CD14-positive monocyte (primary cell): ENCODE measurements around the gene IL1B. TPM values are rescaled to one million over a fixed set of nuclear protein-coding genes. Genes with fewer than 3 reads are reported as not detected.
A peak's percentile ranks its signal among the peaks of the same experiment; 100 is the strongest.

Experiments used
- DNase-seq, 3 donors: peaks; one replicate each; pipeline ENCODE4 v3.0.0-alpha.2; 2011 to 2022
- H2AFZ ChIP-seq: 2 replicates; pipeline ENCODE4 v1.6.0; 2012; ENCODE audit warnings: mild to moderate bottlenecking, low read depth, low read length, inconsistent platforms; ENCODE audit not compliant: insufficient read depth, poor library complexity, severe bottlenecking
- H3K27ac ChIP-seq, 2 donors: 1 replicate in 1 of 2; 2 replicates in 1 of 2; pipeline ENCODE4 v1.5.1; 2012 to 2013; ENCODE audit warnings: low read length in 2 of 2, control low read depth in 1 of 2, inconsistent platforms in 1 of 2, low read depth in 1 of 2, mild to moderate bottlenecking in 1 of 2
- H3K27me3 ChIP-seq, 2 donors: one replicate each; pipeline versions ENCODE4 v1.6.0 to v1.6.1; 2011 to 2013; ENCODE audit warnings: low read length in 2 of 2; ENCODE audit not compliant: control insufficient read depth in 2 of 2, insufficient read depth in 2 of 2
- H3K36me3 ChIP-seq, 2 donors: replicated peaks in 1 of 2; 1 replicate in 1 of 2; 2 replicates in 1 of 2; pipeline versions ENCODE4 v1.5.1 to v1.6.1; 2012 to 2013; ENCODE audit warnings: low read length in 2 of 2, control low read depth in 1 of 2, inconsistent platforms in 1 of 2, mild to moderate bottlenecking in 1 of 2; ENCODE audit not compliant: insufficient read depth in 2 of 2, control insufficient read depth in 1 of 2
- H3K4me1 ChIP-seq, 2 donors: 1 replicate in 1 of 2; 2 replicates in 1 of 2; pipeline versions ENCODE4 v1.5.1 to v1.6.1; 2012 to 2013; ENCODE audit warnings: low read length in 2 of 2, control low read depth in 1 of 2, inconsistent platforms in 1 of 2, mild to moderate bottlenecking in 1 of 2, moderate library complexity in 1 of 2; ENCODE audit not compliant: insufficient read depth in 2 of 2, control insufficient read depth in 1 of 2
- H3K4me2 ChIP-seq: replicated peaks from 2 replicates; pipeline ENCODE3; 2012; ENCODE audit warnings: low read length, moderate library complexity, mild to moderate bottlenecking; ENCODE audit not compliant: poor library complexity, severe bottlenecking; ENCODE audit errors: extremely low read depth
- H3K4me3 ChIP-seq, 3 experiments: fragments of 200-600 bp in 1 of 3; sonication (generic) in 1 of 3; replicated peaks in 1 of 3; 1 replicate in 2 of 3; 2 replicates in 1 of 3; pipeline ENCODE4 v1.5.1; 2011 to 2013; ENCODE audit warnings: low read length in 3 of 3, mild to moderate bottlenecking in 3 of 3, control low read depth in 2 of 3, low read depth in 2 of 3, inconsistent platforms in 1 of 3, moderate library complexity in 1 of 3
- H3K79me2 ChIP-seq: 2 replicates; pipeline ENCODE4 v1.6.0; 2012; ENCODE audit warnings: mild to moderate bottlenecking, control low read depth, inconsistent platforms, low read length, moderate library complexity; ENCODE audit not compliant: insufficient read depth
- H3K9ac ChIP-seq: 2 replicates; pipeline ENCODE4 v1.6.0; 2017; ENCODE audit warnings: low read length, mild to moderate bottlenecking; ENCODE audit not compliant: insufficient read depth, poor library complexity, severe bottlenecking
- H3K9me3 ChIP-seq, 2 donors: replicated peaks in 1 of 2; 1 replicate in 1 of 2; 2 replicates in 1 of 2; pipeline versions ENCODE4 v1.5.1 to v1.6.1; 2012 to 2013; ENCODE audit warnings: low read length in 2 of 2, control low read depth in 1 of 2; ENCODE audit not compliant: control insufficient read depth in 1 of 2, insufficient read depth in 1 of 2
- H4K20me1 ChIP-seq: 2 replicates; pipeline ENCODE4 v1.6.0; 2012; ENCODE audit warnings: mild to moderate bottlenecking, low read length, control low read depth, moderate library complexity; ENCODE audit not compliant: insufficient read depth
- H3K27ac Mint-ChIP-seq, 7 donors: one replicate each; pipeline ENCODE4 v1.8.0; 2020; ENCODE audit warnings: mild to moderate bottlenecking in 7 of 7, mixed read lengths in 7 of 7, moderate library complexity in 6 of 7, inconsistent platforms in 2 of 7
- H3K27me3 Mint-ChIP-seq, 3 donors: one replicate each; pipeline ENCODE4 v1.8.0; 2021 to 2022; ENCODE audit warnings: low read depth in 3 of 3, mild to moderate bottlenecking in 3 of 3, mixed read lengths in 3 of 3, moderate library complexity in 3 of 3, inconsistent platforms in 1 of 3
- H3K36me3 Mint-ChIP-seq, 2 donors: one replicate each; pipeline ENCODE4 v1.8.0; 2020; ENCODE audit warnings: mixed read lengths in 2 of 2, inconsistent platforms in 1 of 2, mild to moderate bottlenecking in 1 of 2
- H3K4me1 Mint-ChIP-seq: one replicate; pipeline ENCODE4 v1.8.0; 2020; ENCODE audit warnings: mild to moderate bottlenecking, mixed read lengths
- H3K4me3 Mint-ChIP-seq, 2 donors: one replicate each; pipeline ENCODE4 v1.8.0; 2020; ENCODE audit warnings: mild to moderate bottlenecking in 2 of 2, mixed read lengths in 2 of 2, moderate library complexity in 1 of 2
- H3K9me3 Mint-ChIP-seq, 7 donors: one replicate each; pipeline ENCODE4 v1.8.0; 2020 to 2022; ENCODE audit warnings: mixed read lengths in 7 of 7, mild to moderate bottlenecking in 6 of 7, moderate library complexity in 6 of 7, inconsistent platforms in 2 of 7
- WGBS: methylation state at CpG from one replicate; pipeline ENCODE4 v1.1.5; 2013; ENCODE audit warnings: missing lambda C conversion rate; ENCODE audit not compliant: insufficient coverage; 5-methylcytosine and 5-hydroxymethylcytosine counted together
- intact Hi-C, 2 donors: fragments of 100-400 bp; cut with micrococcal nuclease; formaldehyde crosslinking; loops; one replicate each; pipeline versions ENCODE4 v1.15.0 to v1.15.1; 2023
- polyA plus RNA-seq, 3 donors: library from polyadenylated mRNA; depleted of rRNA in 1 of 3; unstranded in 2 of 3; stranded (reverse) in 1 of 3; fragments of 300-500 nt in 2 of 3; fragments of >200 nt in 1 of 3; fragmentation: Illumina TruSeq in 2 of 3; gene quantifications; 1 replicate in 2 of 3; 2 replicates in 1 of 3; pipeline ENCODE4 v1.2.3, GENCODE V29; 2012 to 2021
- TF ChIP-seq, protein P1 (sequence below): fragments of 200-600 bp; IDR thresholded peaks from one replicate; pipeline ENCODE4 v1.8.0; 2022; ENCODE audit warnings: antibody characterized with exemption, mild to moderate bottlenecking

Gene IL1B
- polyA plus RNA-seq, 3 donors, result 65.1 to 1,419 (median 114) TPM

DNA sequence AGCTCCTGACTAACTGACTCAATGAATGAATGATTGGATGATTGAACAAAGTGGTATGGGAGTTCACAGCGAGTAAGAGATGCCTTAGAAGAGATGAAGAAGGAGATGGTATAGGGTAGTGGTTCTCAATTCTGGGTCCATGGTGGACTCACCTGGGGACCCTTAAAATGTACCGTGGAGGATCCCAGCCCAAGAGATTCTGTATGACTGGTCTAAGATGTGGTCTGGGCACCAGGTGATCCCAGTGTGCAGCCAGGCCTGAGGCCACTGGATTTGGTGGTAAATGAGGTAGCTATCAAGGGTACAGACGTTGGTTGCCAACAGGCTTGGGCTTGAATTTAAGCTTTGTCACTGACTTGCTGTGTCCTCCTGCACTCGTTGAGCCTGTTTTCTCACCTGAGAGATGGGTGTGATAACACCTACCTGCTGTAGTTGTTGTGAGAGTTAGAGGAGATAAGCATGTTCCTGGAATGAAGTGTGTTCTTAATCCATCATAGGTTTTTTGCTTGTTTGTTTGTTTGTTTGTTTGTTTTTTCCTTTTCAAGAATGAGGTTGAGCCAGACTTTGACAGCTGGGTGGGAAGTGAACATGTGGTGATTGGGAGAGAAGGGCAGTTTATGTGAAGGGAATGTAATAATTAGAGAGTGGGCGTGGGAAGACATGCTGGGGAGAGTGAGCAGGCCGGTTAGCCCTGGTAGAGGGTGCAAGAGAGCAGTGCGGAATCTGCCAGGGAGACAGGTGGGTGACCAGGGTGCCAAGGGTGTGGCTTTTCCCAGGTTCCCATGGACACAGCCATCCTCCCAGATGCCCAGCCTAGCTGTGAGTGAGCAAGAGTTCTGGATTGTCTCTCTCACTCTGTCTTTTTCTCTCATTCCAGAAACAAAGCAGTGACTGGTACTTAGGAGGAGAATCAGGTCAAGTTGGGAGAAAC lies 31.4 kb upstream of the IL1B start:
- H3K79me2 ChIP-seq, result no peaks in the 10 kb centered on the region
- H3K4me3 ChIP-seq, result no peak overlapping the region
- no peaks in the 10 kb centered on the region for H3K9me3 ChIP-seq
- H3K9ac ChIP-seq, result no peak overlapping the region
- Mint-ChIP-seq H3K27me3 (peaks cover 2 to 3% (median 2%) of the 10 kb centered on the region in 3 donors), H3K27ac (peak overlapping the region in 1 of 7 donors; percentile 62), H3K4me3 (peak overlapping the region in 1 of 2 donors; percentile 11), H3K36me3 (peaks cover 0 to 3% of the 10 kb centered on the region in 2 donors), H3K4me1 (peaks cover 34% of the 10 kb centered on the region), H3K9me3 (peaks cover 0 to 13% (median 5%) of the 10 kb centered on the region in 7 donors)
- H3K27ac ChIP-seq, result no peak overlapping the region
- H3K27me3 ChIP-seq, result no peaks in the 10 kb centered on the region
- H3K4me2 ChIP-seq, result no peak overlapping the region
- no peaks in the 10 kb centered on the region for H3K36me3 ChIP-seq
- H2AFZ ChIP-seq, result no peak overlapping the region
- TF ChIP-seq, protein P1, sequence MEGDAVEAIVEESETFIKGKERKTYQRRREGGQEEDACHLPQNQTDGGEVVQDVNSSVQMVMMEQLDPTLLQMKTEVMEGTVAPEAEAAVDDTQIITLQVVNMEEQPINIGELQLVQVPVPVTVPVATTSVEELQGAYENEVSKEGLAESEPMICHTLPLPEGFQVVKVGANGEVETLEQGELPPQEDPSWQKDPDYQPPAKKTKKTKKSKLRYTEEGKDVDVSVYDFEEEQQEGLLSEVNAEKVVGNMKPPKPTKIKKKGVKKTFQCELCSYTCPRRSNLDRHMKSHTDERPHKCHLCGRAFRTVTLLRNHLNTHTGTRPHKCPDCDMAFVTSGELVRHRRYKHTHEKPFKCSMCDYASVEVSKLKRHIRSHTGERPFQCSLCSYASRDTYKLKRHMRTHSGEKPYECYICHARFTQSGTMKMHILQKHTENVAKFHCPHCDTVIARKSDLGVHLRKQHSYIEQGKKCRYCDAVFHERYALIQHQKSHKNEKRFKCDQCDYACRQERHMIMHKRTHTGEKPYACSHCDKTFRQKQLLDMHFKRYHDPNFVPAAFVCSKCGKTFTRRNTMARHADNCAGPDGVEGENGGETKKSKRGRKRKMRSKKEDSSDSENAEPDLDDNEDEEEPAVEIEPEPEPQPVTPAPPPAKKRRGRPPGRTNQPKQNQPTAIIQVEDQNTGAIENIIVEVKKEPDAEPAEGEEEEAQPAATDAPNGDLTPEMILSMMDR, result no peak
- 95% methylated on average over 7 of the region's 7 CpGs for WGBS
- H3K4me1 ChIP-seq, result peaks cover 31 to 35% of the 10 kb centered on the region in 2 donors
- H4K20me1 ChIP-seq, result no peaks in the 10 kb centered on the region
- no peak for DNase-seq
- intact Hi-C loops, result no loop called here

DNA sequence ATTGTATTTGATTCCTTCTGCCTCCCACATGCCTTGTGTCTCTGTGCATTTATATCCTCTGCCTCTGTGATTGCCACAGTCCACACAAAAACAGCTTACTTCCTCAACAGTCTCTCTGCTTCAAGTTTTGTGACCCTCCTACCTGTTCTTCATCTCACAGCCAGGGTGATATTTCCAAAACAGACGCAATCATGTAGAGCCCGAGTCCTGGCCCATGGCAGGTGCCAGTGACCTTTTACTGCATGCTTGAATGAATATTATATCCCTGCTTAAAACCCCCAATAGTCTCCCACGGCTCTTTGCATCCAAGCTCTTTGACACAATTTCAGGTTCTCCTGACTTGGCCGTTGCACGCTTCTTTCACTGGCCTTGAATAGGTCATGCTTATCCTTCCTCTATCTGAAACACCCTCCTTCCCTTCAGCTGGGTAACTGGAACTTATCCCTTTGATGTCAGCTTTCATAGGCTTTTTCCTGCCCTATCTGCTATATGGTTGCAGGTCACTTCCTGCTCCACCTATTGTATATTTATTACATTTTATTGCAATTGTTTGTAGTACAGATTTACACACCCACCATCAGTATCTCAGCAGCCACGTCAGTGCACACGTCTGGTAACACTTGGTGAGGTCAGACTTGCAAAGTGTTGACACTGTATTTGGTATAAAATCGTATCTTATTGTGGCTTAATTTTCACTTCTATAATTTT lies 29.7 kb upstream of the IL1B start:
- DNase-seq, result no peak
- H3K9ac ChIP-seq, result no peak overlapping the region
- whole genome bisulfite sequencing, result 94% methylated on average over 5 of the region's 8 CpGs
- Mint-ChIP-seq H3K27me3 (peaks cover 2 to 3% (median 2%) of the 10 kb centered on the region in 3 donors), H3K36me3 (peaks cover 0 to 3% of the 10 kb centered on the region in 2 donors), H3K27ac (peak overlapping the region in 1 of 7 donors; percentile 11), H3K4me1 (peaks cover 26% of the 10 kb centered on the region), H3K4me3 (no peak overlapping the region), H3K9me3 (peaks cover 2 to 23% (median 10%) of the 10 kb centered on the region in 7 donors)
- no peaks in the 10 kb centered on the region for H3K36me3 ChIP-seq
- H2AFZ ChIP-seq, result no peak overlapping the region
- H3K4me2 ChIP-seq, result no peak overlapping the region
- no peaks in the 10 kb centered on the region for H3K79me2 ChIP-seq
- TF ChIP-seq, protein P1, result no peak
- peaks cover 28% of the 10 kb centered on the region in 2 donors for H3K4me1 ChIP-seq
- peaks cover 0 to 8% of the 10 kb centered on the region in 2 donors for H3K9me3 ChIP-seq
- no peaks in the 10 kb centered on the region for H3K27me3 ChIP-seq
- H4K20me1 ChIP-seq, result no peaks in the 10 kb centered on the region
- intact Hi-C loops, result no loop called here
- H3K4me3 ChIP-seq, result no peak overlapping the region
- H3K27ac ChIP-seq, result no peak overlapping the region
